ENCODE results near the gene HS3ST4.

GRCh38 chr16:26019381-26020242 is 327.9 kb downstream of the HS3ST4 start:
- TF ChIP-seq POLR2AphosphoS5 (IDR thresholded peaks at IDR 0.05; ENCODE audit: insufficient read depth in 1 of 2, low read depth in 1 of 2) (no peak), POLR2A (IDR thresholded peaks at IDR 0.05) (no peak)
- TF ChIP-seq, protein P1, sequence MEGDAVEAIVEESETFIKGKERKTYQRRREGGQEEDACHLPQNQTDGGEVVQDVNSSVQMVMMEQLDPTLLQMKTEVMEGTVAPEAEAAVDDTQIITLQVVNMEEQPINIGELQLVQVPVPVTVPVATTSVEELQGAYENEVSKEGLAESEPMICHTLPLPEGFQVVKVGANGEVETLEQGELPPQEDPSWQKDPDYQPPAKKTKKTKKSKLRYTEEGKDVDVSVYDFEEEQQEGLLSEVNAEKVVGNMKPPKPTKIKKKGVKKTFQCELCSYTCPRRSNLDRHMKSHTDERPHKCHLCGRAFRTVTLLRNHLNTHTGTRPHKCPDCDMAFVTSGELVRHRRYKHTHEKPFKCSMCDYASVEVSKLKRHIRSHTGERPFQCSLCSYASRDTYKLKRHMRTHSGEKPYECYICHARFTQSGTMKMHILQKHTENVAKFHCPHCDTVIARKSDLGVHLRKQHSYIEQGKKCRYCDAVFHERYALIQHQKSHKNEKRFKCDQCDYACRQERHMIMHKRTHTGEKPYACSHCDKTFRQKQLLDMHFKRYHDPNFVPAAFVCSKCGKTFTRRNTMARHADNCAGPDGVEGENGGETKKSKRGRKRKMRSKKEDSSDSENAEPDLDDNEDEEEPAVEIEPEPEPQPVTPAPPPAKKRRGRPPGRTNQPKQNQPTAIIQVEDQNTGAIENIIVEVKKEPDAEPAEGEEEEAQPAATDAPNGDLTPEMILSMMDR (IDR thresholded peaks at IDR 0.05) = no peak

All from vagina (tissue), 2 donors.